OCI-LY1 (cell line): ENCODE results near the gene ARHGDIB.

ENCODE experiments used
- EZH2 ChIP-seq: fragments of 200-600 bp; sonication (generic), shearing (Covaris generic); IDR thresholded peaks from 2 replicates; pipeline ENCODE4 v1.8.0; 2017; ENCODE audit warnings: borderline replicate concordance, mixed run types, mild to moderate bottlenecking, antibody characterized with exemption, low read length, moderate library complexity, mixed read lengths
- TF ChIP-seq, protein P1 (sequence below): fragments of 200-600 bp; sonication (generic), shearing (Covaris generic); IDR thresholded peaks from 2 replicates; pipeline ENCODE4 v1.5.1; 2017; ENCODE audit warnings: mild to moderate bottlenecking, antibody characterized with exemption, low read length, moderate library complexity, mixed read lengths

DNA sequence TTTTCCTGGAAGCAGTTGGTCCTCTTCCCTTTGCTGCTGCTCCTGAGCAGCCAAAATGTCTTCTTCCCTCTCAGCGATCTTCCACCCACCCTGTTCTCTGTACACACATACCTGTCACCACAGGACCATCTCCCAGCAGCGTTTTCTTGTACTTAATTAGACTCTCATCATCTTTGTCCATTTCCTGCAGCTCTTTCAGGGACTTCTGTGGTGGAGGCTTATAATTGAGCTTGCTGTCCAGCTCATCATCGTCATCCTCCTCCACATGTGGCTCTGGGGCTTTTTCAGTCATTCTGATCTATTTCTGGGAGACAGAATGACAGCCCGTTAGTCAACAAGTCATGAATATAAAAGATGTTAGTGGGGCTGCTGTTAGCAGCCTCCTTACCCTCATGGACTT, 11.0 kb downstream of the ARHGDIB start:
- TF ChIP-seq EZH2 = no peak
- TF ChIP-seq, protein P1, sequence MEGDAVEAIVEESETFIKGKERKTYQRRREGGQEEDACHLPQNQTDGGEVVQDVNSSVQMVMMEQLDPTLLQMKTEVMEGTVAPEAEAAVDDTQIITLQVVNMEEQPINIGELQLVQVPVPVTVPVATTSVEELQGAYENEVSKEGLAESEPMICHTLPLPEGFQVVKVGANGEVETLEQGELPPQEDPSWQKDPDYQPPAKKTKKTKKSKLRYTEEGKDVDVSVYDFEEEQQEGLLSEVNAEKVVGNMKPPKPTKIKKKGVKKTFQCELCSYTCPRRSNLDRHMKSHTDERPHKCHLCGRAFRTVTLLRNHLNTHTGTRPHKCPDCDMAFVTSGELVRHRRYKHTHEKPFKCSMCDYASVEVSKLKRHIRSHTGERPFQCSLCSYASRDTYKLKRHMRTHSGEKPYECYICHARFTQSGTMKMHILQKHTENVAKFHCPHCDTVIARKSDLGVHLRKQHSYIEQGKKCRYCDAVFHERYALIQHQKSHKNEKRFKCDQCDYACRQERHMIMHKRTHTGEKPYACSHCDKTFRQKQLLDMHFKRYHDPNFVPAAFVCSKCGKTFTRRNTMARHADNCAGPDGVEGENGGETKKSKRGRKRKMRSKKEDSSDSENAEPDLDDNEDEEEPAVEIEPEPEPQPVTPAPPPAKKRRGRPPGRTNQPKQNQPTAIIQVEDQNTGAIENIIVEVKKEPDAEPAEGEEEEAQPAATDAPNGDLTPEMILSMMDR = no peak
